Measurements from ENCODE around the gene PRKAR2B. TPM values are rescaled to one million over a fixed set of nuclear protein-coding genes. Genes with fewer than 3 reads are reported as not detected.

The PRKAR2B gene
- total and polyA plus RNA-seq, 2 experiments from 2014 or later, result 48.8 to 50.6 TPM

DNA sequence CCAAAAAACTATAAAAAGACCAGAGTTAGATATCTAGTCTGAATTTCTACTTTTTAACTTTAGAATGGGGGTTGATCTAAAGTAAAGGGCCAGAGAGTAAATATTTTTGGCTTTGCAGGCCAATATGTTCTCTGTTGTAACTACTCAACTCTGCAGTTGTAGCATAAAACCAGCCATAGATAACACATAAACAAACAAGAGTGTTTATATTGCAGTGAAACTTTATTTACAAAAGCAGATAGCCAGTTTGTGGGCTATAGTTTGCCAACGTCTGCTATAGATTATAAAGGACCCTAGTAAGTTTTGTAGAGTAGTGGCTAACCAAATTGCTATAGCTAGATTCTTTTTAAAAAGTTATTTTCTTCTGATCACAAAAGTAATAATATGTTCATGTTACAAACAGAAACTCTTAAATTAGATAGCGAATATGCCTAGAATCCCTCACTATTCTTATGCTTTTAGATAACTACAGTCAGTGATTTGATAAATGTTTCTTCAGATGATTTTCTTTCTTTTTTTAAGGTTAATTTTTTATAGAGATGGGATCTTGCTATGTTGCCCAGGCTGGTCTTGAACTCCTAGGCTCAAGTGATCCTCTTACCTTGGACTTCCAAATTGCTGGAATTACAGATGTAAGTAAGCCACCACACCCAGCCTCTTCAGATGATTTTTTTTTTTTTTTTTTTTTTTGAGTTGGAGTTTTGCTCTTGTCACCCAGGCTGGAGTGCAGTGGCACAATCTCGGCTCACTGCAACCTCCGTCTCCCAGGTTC lies 100.7 kb downstream of the PRKAR2B start (continued):
- TF ChIP-seq, protein P1, sequence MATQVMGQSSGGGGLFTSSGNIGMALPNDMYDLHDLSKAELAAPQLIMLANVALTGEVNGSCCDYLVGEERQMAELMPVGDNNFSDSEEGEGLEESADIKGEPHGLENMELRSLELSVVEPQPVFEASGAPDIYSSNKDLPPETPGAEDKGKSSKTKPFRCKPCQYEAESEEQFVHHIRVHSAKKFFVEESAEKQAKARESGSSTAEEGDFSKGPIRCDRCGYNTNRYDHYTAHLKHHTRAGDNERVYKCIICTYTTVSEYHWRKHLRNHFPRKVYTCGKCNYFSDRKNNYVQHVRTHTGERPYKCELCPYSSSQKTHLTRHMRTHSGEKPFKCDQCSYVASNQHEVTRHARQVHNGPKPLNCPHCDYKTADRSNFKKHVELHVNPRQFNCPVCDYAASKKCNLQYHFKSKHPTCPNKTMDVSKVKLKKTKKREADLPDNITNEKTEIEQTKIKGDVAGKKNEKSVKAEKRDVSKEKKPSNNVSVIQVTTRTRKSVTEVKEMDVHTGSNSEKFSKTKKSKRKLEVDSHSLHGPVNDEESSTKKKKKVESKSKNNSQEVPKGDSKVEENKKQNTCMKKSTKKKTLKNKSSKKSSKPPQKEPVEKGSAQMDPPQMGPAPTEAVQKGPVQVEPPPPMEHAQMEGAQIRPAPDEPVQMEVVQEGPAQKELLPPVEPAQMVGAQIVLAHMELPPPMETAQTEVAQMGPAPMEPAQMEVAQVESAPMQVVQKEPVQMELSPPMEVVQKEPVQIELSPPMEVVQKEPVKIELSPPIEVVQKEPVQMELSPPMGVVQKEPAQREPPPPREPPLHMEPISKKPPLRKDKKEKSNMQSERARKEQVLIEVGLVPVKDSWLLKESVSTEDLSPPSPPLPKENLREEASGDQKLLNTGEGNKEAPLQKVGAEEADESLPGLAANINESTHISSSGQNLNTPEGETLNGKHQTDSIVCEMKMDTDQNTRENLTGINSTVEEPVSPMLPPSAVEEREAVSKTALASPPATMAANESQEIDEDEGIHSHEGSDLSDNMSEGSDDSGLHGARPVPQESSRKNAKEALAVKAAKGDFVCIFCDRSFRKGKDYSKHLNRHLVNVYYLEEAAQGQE (IDR thresholded peaks at IDR 0.05; ENCODE audit: unreplicated experiment), result no peak

DNA sequence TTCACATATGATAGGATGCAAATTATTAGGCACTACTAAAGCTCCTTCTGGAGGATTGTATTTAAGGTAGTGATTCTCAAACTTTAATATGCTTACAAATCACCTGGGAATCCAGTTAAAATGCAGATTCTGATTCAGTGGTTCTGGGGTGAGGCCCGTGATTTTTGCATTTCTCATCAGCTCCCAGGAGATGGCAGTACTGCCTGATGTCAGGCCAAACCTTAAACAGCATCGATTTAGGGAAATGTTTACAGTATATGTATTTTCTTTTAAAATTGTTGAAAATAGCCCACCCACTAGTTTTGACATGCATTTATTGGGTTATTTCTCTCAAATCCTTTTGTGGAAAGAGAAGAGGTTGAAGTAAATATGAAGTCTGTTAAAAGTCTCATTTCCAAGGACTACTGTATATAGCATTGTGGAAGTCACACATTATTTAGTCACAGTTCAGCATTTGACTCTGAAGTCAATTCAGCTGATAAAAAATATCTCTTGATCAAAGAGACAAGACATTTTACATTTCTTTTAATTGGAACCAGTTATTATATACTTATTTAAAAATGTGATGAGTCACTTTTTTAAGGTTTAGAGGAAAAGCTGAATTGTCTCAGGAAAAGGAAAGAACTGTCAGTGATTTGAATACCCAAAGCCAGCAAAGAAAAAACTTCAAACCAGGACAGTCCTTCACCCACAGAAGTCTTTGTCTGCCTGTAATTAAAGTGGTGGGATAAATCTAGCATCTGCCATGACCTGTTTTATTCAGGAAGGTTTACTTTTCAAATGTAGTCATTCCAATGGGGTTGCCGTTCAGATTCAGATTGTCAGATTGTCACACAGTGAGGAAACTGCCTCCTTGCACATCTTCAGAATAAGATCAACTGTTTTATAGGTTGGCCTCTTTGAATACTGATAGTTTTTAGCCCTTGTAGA lies 103.2 kb downstream of the PRKAR2B start:
- Histone ChIP-seq H3K4me2 (no peak overlapping the region), H3K27me3 (ENCODE audit: insufficient read depth) (no peaks in the 10 kb centered on the region), H2AFZ (no peak overlapping the region), H3K36me3 (ENCODE audit: insufficient read depth) (no peaks in the 10 kb centered on the region), H4K20me1 (replicated peaks; ENCODE audit: insufficient read depth) (no peaks in the 10 kb centered on the region), H3K9me2 (ENCODE audit: insufficient read depth) (no peaks in the 10 kb centered on the region), H3F3A (replicated peaks; ENCODE audit: low read depth) (no peaks in the 10 kb centered on the region), H3K4me3 (no peak overlapping the region), H3K79me2 (replicated peaks; ENCODE audit: insufficient read depth) (no peaks in the 10 kb centered on the region), H3K27ac (ENCODE audit: low read depth) (no peak overlapping the region), H3K4me1 (ENCODE audit: insufficient read depth) (peaks cover 25% of the 10 kb centered on the region)
- Mint-ChIP-seq H3K9me3 (no peaks in the 10 kb centered on the region), H3K27me3 (ENCODE audit: insufficient read depth, low read depth, poor library complexity) (peaks cover 2% of the 10 kb centered on the region), H3K4me3 (no peak overlapping the region), H3K4me1 (peaks cover 19% of the 10 kb centered on the region; the same call in 2 of the 3 replicates), H3K27ac (no peak overlapping the region; the same call in 1 of the 2 replicates), H3K36me3 (ENCODE audit: low read depth) (no peaks in the 10 kb centered on the region)
- ATAC-seq, result peak; percentile 88
- TF ChIP-seq EZH2 (IDR thresholded peaks at IDR 0.05; ENCODE audit: low read depth, unreplicated experiment) (no peak), ZNF331 (CRISPR knock-in tag; IDR thresholded peaks at IDR 0.05; ENCODE audit: low read depth) (no peak)
- TF ChIP-seq, protein P2, sequence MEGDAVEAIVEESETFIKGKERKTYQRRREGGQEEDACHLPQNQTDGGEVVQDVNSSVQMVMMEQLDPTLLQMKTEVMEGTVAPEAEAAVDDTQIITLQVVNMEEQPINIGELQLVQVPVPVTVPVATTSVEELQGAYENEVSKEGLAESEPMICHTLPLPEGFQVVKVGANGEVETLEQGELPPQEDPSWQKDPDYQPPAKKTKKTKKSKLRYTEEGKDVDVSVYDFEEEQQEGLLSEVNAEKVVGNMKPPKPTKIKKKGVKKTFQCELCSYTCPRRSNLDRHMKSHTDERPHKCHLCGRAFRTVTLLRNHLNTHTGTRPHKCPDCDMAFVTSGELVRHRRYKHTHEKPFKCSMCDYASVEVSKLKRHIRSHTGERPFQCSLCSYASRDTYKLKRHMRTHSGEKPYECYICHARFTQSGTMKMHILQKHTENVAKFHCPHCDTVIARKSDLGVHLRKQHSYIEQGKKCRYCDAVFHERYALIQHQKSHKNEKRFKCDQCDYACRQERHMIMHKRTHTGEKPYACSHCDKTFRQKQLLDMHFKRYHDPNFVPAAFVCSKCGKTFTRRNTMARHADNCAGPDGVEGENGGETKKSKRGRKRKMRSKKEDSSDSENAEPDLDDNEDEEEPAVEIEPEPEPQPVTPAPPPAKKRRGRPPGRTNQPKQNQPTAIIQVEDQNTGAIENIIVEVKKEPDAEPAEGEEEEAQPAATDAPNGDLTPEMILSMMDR (conservative IDR thresholded peaks at IDR 0.05; ENCODE audit: low read depth in 2 of 2), result peak; percentile 72 to 80
- DNase-seq (ENCODE audit: low spot score), result peak; percentile 60

DNA sequence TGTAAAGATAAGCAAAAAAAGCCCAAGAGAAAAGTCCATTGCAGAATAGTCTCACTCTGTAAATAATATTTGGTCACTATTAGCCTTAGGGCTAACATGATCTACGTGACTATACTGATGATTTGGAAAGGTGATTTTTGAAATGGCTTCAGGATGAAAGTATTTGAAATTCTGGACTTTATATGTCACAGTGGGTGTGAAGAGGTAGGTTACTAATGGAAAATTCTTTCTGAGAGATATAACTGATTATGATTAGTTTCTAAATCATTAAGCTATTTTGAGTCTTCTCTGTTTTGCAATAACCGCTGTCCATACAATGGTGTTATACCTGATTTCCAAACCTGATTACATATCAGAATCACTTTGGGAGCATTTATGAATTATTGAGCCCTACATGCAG lies 104.2 kb downstream of the PRKAR2B start:
- Mint-ChIP-seq H3K27ac (no peak overlapping the region), H3K36me3 (ENCODE audit: low read depth) (no peaks in the 10 kb centered on the region), H3K4me3 (no peak overlapping the region), H3K27me3 (ENCODE audit: insufficient read depth, low read depth, poor library complexity) (peaks cover 2% of the 10 kb centered on the region), H3K9me3 (no peaks in the 10 kb centered on the region), H3K4me1 (peaks cover 19% of the 10 kb centered on the region; the same call in 2 of the 3 replicates)
- H3K9me2 ChIP-seq (ENCODE audit: insufficient read depth), result no peaks in the 10 kb centered on the region
- H2AFZ ChIP-seq, result no peak overlapping the region
- H3F3A ChIP-seq (replicated peaks; ENCODE audit: low read depth), result no peaks in the 10 kb centered on the region
- no peaks in the 10 kb centered on the region for H3K36me3 ChIP-seq (ENCODE audit: insufficient read depth)
- no peak for DNase-seq (ENCODE audit: low spot score)
- peaks cover 25% of the 10 kb centered on the region for H3K4me1 ChIP-seq (ENCODE audit: insufficient read depth)
- H3K27ac ChIP-seq (ENCODE audit: low read depth), result no peak overlapping the region
- H3K27me3 ChIP-seq (ENCODE audit: insufficient read depth), result no peaks in the 10 kb centered on the region
- no peak overlapping the region for H3K4me2 ChIP-seq
- H3K79me2 ChIP-seq (replicated peaks; ENCODE audit: insufficient read depth), result no peaks in the 10 kb centered on the region
- H4K20me1 ChIP-seq (replicated peaks; ENCODE audit: insufficient read depth), result no peaks in the 10 kb centered on the region
- no peak overlapping the region for H3K4me3 ChIP-seq
- ATAC-seq, result no peak
- TF ChIP-seq ZNF114 (CRISPR knock-in tag; IDR thresholded peaks at IDR 0.05), result no peak
- no peak for TF ChIP-seq NANOG (IDR thresholded peaks at IDR 0.05; ENCODE audit: borderline replicate concordance)
- TF ChIP-seq, protein P3, sequence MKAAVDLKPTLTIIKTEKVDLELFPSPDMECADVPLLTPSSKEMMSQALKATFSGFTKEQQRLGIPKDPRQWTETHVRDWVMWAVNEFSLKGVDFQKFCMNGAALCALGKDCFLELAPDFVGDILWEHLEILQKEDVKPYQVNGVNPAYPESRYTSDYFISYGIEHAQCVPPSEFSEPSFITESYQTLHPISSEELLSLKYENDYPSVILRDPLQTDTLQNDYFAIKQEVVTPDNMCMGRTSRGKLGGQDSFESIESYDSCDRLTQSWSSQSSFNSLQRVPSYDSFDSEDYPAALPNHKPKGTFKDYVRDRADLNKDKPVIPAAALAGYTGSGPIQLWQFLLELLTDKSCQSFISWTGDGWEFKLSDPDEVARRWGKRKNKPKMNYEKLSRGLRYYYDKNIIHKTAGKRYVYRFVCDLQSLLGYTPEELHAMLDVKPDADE (IDR thresholded peaks at IDR 0.05), result no peak
- TF ChIP-seq, protein P2 (conservative IDR thresholded peaks at IDR 0.05; ENCODE audit: low read depth in 2 of 2), result no peak
- no peak for TF ChIP-seq ZNF331 (CRISPR knock-in tag; IDR thresholded peaks at IDR 0.05; ENCODE audit: low read depth)
- no peak for TF ChIP-seq CREB1 (CRISPR knock-in tag; IDR thresholded peaks at IDR 0.05; ENCODE audit: low read depth)
- no peak for TF ChIP-seq EZH2phosphoT487 (IDR thresholded peaks at IDR 0.05; ENCODE audit: unreplicated experiment)
- no peak for TF ChIP-seq STAT1 (IDR thresholded peaks at IDR 0.05; ENCODE audit: unreplicated experiment)
- no peak for TF ChIP-seq POLR2AphosphoS5 (IDR thresholded peaks at IDR 0.05; ENCODE audit: low read depth)

All from GM23338 (cell line).